Pancreas (tissue), 10 donors: Measurements from ENCODE around the gene PQBP1. TPM values are rescaled to one million over a fixed set of nuclear protein-coding genes. Genes with fewer than 3 reads are reported as not detected.

Experiments
- ATAC-seq, 4 donors: fragments of 200-7000 bp; cut with Tn5 transposase; one replicate each; pipeline versions ENCODE4 v1.8.0 to v1.9.1; 2020; ENCODE audit warnings: mild to moderate bottlenecking in 4 of 4, moderate library complexity in 4 of 4
- DNase-seq, 6 donors: peaks; one replicate each; pipeline ENCODE4 v3.0.0-alpha.2; 2020
- FAIRE-seq: peaks from 2 replicates; lab custom pipeline; 2012; peaks lifted over from hg19 to GRCh38; lab: Jason Lieb, UNC
- H3K27ac ChIP-seq, 4 donors: fragments of 200-600 bp; sonication (generic); 1 replicate in 3 of 4; 2 replicates in 1 of 4; pipeline versions ENCODE4 v1.5.0 to v1.8.0; 2020
- H3K27me3 ChIP-seq, 4 donors: fragments of 200-600 bp; one replicate each; pipeline ENCODE4 v1.8.0; 2021
- H3K36me3 ChIP-seq, 3 donors: fragments of 200-600 bp; sonication (generic) in 1 of 3; one replicate each; pipeline versions ENCODE4 v1.5.0 to v1.8.0; 2020 to 2021
- H3K4me1 ChIP-seq, 3 donors: fragments of 200-600 bp; one replicate each; pipeline ENCODE4 v1.8.0; 2021
- H3K4me3 ChIP-seq, 4 donors: fragments of 200-600 bp; sonication (generic) in 2 of 4; one replicate each; pipeline versions ENCODE4 v1.5.0 to v1.8.0; 2020 to 2021
- H3K9me3 ChIP-seq, 4 donors: fragments of 200-600 bp; one replicate each; pipeline ENCODE4 v1.8.0; 2021
- WGBS, 2 donors: extraction: QIAGEN DNeasy Blood & Tissue Kit; methylation state at CpG; one replicate each; pipeline ENCODE4 v1.1.7; 2013; 5-methylcytosine and 5-hydroxymethylcytosine counted together
- intact Hi-C, 3 donors: fragments of 100-400 bp; cut with DNase I; formaldehyde crosslinking; loops; one replicate each; pipeline versions ENCODE4 v1.11.1 to v1.14.2; 2022
- polyA plus RNA-seq, 2 donors: library from polyadenylated mRNA; stranded (reverse); fragments of 200-250 nt; gene quantifications; one replicate each; pipeline ENCODE4 v1.2.3, GENCODE V29; 2013
- total RNA-seq, 6 donors: library from RNA; stranded (reverse); fragmentation: NEBNext Ultra II Directional in 4 of 6; extraction: Animal tissue kit (Norgen Biotek cat#: 25700) in 4 of 6; gene quantifications; one replicate each; pipeline versions ENCODE4 v1.2.1 to v1.2.4, GENCODE V29; 2021 to 2023
- TF ChIP-seq, protein P1 (sequence below), 4 donors: fragments of 200-600 bp; sonication (generic) in 3 of 4; IDR thresholded peaks; one replicate each; pipeline versions ENCODE4 v1.5.0 to v1.8.0; 2021; ENCODE audit warnings: antibody characterized with exemption in 4 of 4
- donor health status: healthy with polysubstance abuse.
- donor health status: DM: no; HTN: no; CAD: no; lungs with moderate emphysema.
- donor health status: DM: no; HTN: no; CAD: no.
- donor health status: control.
- donor health status: control.
- donor health status: Bipolar disorder and iron deficiency.
- donor health status: DM: yes; HTN: yes; CAD: no.
- donor health status: DM: no; HTN: no; CAD: no.
- donor health status: DM: no; HTN: no; CAD: no.
- donor health status: DM: yes; HTN: yes; CAD: no.

Gene PQBP1
- total and polyA plus RNA-seq, 8 donors, result 36.4 to 112 (median 50.8) TPM

DNA sequence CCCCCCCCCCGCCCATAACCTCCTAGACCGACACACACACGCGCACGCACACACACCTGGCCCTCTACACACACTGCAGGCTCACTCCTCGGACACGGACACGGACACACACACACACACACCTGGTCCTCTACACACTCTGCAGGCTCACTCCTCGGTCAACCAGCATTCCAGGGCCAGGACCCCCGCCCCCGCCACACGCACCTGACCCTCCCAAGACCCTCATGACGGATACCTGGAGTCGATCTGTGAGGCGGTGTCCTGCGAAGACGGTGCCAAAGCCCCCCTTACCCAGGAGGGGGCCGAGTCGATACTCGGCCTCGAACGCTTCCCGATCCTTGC lies 20.5 kb downstream of the PQBP1 start:
- Histone ChIP-seq H3K27ac (peak overlapping the region; percentile 57 to 78 (median 72)), H3K36me3 (no peaks in the 10 kb centered on the region), H3K4me3 (peak overlapping the region; percentile 33 to 57 (median 43)), H3K9me3 (no peaks in the 10 kb centered on the region), H3K4me1 (no peaks in the 10 kb centered on the region), H3K27me3 (peaks cover 0 to 4% (median 0%) of the 10 kb centered on the region in 4 donors)
- TF ChIP-seq, protein P1, sequence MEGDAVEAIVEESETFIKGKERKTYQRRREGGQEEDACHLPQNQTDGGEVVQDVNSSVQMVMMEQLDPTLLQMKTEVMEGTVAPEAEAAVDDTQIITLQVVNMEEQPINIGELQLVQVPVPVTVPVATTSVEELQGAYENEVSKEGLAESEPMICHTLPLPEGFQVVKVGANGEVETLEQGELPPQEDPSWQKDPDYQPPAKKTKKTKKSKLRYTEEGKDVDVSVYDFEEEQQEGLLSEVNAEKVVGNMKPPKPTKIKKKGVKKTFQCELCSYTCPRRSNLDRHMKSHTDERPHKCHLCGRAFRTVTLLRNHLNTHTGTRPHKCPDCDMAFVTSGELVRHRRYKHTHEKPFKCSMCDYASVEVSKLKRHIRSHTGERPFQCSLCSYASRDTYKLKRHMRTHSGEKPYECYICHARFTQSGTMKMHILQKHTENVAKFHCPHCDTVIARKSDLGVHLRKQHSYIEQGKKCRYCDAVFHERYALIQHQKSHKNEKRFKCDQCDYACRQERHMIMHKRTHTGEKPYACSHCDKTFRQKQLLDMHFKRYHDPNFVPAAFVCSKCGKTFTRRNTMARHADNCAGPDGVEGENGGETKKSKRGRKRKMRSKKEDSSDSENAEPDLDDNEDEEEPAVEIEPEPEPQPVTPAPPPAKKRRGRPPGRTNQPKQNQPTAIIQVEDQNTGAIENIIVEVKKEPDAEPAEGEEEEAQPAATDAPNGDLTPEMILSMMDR (IDR thresholded peaks at IDR 0.05), result no peak
- no peak for ATAC-seq
- intact Hi-C loops, result no loop called here
- FAIRE-seq, result no peak
- WGBS, 2 donors, result 6 to 32% methylated on average over 22 to 23 of the region's 23 CpGs
- DNase-seq, result peak in 1 of 6 donors; percentile 21

GRCh38 chrX:48918643-48919340 lies 21.1 kb downstream of the PQBP1 start, which contains the start of gene PIM2:
Gene PIM2 (minus strand): TSS chrX:48919024. CDS start chrX:48918834, 190 bp downstream.
- peak within 1 kb of the TSS; percentile 57 to 78 (median 74) for H3K27ac ChIP-seq
- TF ChIP-seq, protein P1 (IDR thresholded peaks at IDR 0.05), result no peak
- H3K4me1 ChIP-seq, result no peaks in the 10 kb centered on the region
- WGBS, 2 donors, result 1 to 22% methylated on average over 41 to 55 of the region's 55 CpGs
- DNase-seq (peak; percentile 88 to 95 (median 92)), ATAC-seq (peak; percentile 84 to 92 (median 90)), FAIRE-seq (peak; percentile 96)
- H3K27me3 ChIP-seq, result peaks cover 0 to 4% (median 0%) of the 10 kb centered on the region in 4 donors
- intact Hi-C loops, result no loop called here
- H3K4me3 ChIP-seq, result peak within 1 kb of the TSS; percentile 33 to 57 (median 43)
- H3K36me3 ChIP-seq, result no peaks in the 10 kb centered on the region
- H3K9me3 ChIP-seq, result no peaks in the 10 kb centered on the region

GRCh38 chrX:48919360-48919841 lies 21.7 kb downstream of the PQBP1 start:
- H3K9me3 ChIP-seq, result no peaks in the 10 kb centered on the region
- H3K36me3 ChIP-seq, result no peaks in the 10 kb centered on the region
- FAIRE-seq (no peak), DNase-seq (peak in 1 of 6 donors; percentile 46), ATAC-seq (peak; percentile 14 to 21 (median 19))
- H3K27me3 ChIP-seq, result peaks cover 0 to 4% (median 0%) of the 10 kb centered on the region in 4 donors
- no peaks in the 10 kb centered on the region for H3K4me1 ChIP-seq
- TF ChIP-seq, protein P1 (IDR thresholded peaks at IDR 0.05), result no peak
- WGBS, 2 donors, result 1 to 33% methylated on average over 15 of the region's 15 CpGs
- intact Hi-C loops, result no loop called here
- peak overlapping the region in 2 of 4 donors; percentile 49 to 57 for H3K4me3 ChIP-seq
- peak overlapping the region in 3 of 4 donors; percentile 72 to 78 (median 75) for H3K27ac ChIP-seq

DNA sequence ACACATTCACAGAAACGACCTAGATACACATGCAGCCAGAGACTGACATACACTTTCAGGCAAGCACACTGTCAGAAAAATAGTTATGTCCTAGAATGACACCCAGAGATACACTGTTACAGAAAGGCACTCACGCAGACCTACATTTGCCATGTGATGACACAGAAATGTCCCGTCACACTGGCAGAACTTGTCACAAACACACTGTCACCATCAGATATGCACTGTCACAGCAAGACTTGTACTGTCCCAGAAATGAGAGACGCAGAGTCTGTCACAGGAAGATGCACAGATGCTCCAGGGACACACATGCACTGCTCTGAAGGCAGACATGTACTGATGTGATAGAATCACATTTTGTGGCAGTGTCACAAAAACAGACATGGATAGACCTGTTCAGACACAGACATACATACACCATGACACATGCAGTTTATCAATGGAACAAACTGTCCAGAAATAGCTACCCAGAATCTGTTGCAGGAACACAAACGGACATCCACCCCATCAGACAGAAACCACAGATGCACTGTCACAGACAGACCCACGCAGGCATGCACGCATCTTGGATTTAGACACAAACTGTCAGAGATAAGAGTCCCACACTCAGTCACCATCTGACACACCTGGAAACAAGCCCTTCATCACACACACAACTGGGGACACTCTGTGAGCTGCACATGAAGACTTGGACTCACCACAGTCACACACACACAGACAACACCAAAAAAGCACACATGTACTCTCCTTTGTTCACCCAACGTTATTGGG lies 22.4 kb downstream of the PQBP1 start:
- FAIRE-seq (no peak), DNase-seq (no peak), ATAC-seq (no peak)
- no peaks in the 10 kb centered on the region for H3K36me3 ChIP-seq
- TF ChIP-seq, protein P1 (IDR thresholded peaks at IDR 0.05), result no peak
- peaks cover 0 to 4% (median 0%) of the 10 kb centered on the region in 4 donors for H3K27me3 ChIP-seq
- H3K4me3 ChIP-seq, result no peak overlapping the region
- no peaks in the 10 kb centered on the region for H3K9me3 ChIP-seq
- H3K27ac ChIP-seq, result no peak overlapping the region
- no peaks in the 10 kb centered on the region for H3K4me1 ChIP-seq
- intact Hi-C loops, result no loop called here
- 46 to 51% methylated on average over 8 of the region's 8 CpGs for WGBS, 2 donors
